ENCODE measurements around the gene HAO1. TPM values are rescaled to one million over a fixed set of nuclear protein-coding genes. Genes with fewer than 3 reads are reported as not detected.

HAO1 gene
- total and polyA plus RNA-seq, 2 of the 13 experiments (the other 11 are each of a cell fraction or from before 2014, with no cell fraction given) = 0.03 TPM; not detected in 1

- no peak for TF ChIP-seq ZBTB40 (IDR thresholded peaks at IDR 0.05)
- no peak for TF ChIP-seq ZBTB40 (CRISPR knock-in tag; IDR thresholded peaks at IDR 0.05)
- TF ChIP-seq RAD21 (CRISPR knock-in tag; IDR thresholded peaks at IDR 0.05) = peak; percentile 67
- no peak for TF ChIP-seq ZNF530 (CRISPR knock-in tag; IDR thresholded peaks at IDR 0.05; ENCODE audit: low read depth)
- TF ChIP-seq PCBP2 (optimal IDR thresholded peaks at IDR 0.05; ENCODE audit: low read depth, low read length, poor library complexity, severe bottlenecking) = peak; percentile 73
- no peak for TF ChIP-seq HNF4A (CRISPR knock-in tag; IDR thresholded peaks at IDR 0.05)
- no peak for TF ChIP-seq ZNF225 (CRISPR knock-in tag; IDR thresholded peaks at IDR 0.05)
- no peak for TF ChIP-seq DNMT1 (CRISPR knock-in tag; IDR thresholded peaks at IDR 0.05)
- no peak for TF ChIP-seq CREM (IDR thresholded peaks at IDR 0.05)
- TF ChIP-seq CREM (CRISPR knock-in tag; IDR thresholded peaks at IDR 0.05) = no peak
- no peak for TF ChIP-seq ZNF30 (CRISPR knock-in tag; IDR thresholded peaks at IDR 0.05)
- TF ChIP-seq MATR3 (CRISPR knock-in tag; IDR thresholded peaks at IDR 0.05) = no peak
- TF ChIP-seq ZNF879 (CRISPR knock-in tag; IDR thresholded peaks at IDR 0.05) = no peak
- no peak for TF ChIP-seq ZFY (CRISPR knock-in tag; IDR thresholded peaks at IDR 0.05)
- TF ChIP-seq PAWR (CRISPR knock-in tag; IDR thresholded peaks at IDR 0.05; ENCODE audit: borderline replicate concordance) = no peak
- TF ChIP-seq MAZ (IDR thresholded peaks at IDR 0.05; ENCODE audit: borderline replicate concordance, low read depth, low read length) = no peak
- 0 out of 2 replicates have a peak, but pooled peaks have one; percentile 28 for TF ChIP-seq MAZ (CRISPR knock-in tag; IDR thresholded peaks at IDR 0.05; ENCODE audit: low read depth)
- no peak for TF ChIP-seq ZNF768 (CRISPR knock-in tag; IDR thresholded peaks at IDR 0.05)
- no peak for TF ChIP-seq GATAD2A (CRISPR knock-in tag; IDR thresholded peaks at IDR 0.05)
- TF ChIP-seq KMT2B (CRISPR knock-in tag; IDR thresholded peaks at IDR 0.05) = no peak
- TF ChIP-seq ZNF546 (CRISPR knock-in tag; conservative IDR thresholded peaks at IDR 0.05) = no peak
- TF ChIP-seq ZNF737 (CRISPR knock-in tag; IDR thresholded peaks at IDR 0.05; ENCODE audit: borderline replicate concordance) = no peak
These were observed 80.9 kb downstream of the HAO1 start (continued) for GRCh38 chr20:7859356-7859802.
